CD4-positive, alpha-beta T cell treated with Interferon alpha-2 for 1 hour (primary cell): ENCODE measurements around the gene SDS.
"Not testable (repeated sequence)": the region's sequence is repeated elsewhere in the genome, so short reads cannot be mapped to it uniquely, and the experiment has no call there.

Experiments
- DNase-seq, 2 donors: peaks; one replicate each; pipeline ENCODE4 v3.0.0-alpha.2; 2020 to 2022

The SDS gene

DNA sequence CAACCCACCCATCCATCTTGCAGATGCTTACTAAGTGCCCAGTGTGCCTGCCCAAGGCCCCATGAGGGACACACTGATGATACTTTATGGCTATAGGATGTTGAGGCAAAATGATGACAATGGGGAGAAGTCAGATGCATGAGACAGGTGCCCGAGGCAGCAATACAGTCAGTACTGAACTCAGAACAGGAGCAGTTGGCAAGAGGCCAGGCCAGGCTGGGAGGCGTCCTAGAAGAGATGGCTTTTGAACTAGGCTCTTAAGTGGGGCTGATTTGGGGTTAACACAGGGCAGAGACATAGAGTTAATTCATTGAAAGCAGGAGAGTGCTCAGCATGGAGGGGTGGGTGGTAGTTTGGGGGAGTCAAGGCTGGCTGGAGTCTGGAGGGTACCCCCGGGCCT is 29.7 kb downstream of the SDS start:
- DNase-seq = no peak

DNA sequence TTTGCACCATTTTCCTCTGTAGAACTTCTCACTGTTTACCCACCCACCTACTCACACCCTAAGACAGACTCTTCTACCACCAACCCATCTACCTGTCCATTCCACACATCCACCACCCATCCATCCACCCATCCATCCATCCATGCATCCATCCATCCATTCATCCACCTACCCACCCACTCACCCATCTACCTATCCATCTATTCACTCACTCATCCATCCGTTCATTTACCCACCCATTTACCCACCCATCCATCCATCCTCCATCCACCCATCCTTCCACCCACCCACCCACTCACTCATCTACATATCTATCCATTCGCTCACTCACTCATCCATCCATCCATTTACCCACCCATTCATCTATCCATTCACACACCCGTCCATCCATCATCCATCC is 30.2 kb downstream of the SDS start:
- no peak for DNase-seq

DNA sequence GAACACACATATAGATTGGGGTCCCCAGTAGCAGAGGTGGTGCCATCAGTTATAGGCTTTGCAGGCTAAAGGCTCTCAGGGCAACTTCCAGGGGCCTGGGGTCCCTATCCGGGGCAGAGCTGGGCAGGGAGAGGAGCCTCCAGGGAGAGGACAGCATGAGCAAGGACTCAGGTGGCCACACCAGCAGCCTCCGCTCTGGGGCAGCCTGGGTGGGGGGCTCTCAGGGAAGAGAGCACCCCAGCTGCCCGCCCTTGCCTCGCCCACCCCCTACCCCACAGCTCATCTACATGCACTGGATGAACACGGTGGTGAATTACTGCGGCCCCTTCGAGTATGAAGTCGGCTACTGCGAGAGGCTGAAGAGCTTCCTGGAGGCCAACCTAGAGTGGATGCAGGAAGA is 31.3 kb downstream of the SDS start:
- no peak for DNase-seq

DNA sequence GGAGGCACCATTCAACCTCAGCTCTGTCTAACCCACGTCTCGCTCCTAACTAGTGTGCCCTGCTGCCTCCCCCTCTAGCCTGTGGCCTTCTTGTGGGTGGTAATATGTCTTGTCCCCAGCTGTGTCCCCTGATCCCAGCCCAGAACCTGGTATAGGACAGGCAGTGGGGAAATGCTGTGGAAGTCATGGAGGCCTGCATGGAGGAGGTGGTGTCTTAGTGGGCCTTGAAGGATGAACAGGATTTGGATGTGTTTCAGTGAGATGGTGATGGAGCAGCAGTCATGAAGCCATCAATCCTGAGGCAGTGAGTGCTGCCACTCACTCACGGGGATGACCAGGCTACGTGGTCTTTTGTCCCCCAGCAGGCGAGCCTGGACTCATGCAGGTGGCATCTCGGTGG is 31.9 kb downstream of the SDS start:
- DNase-seq = no peak

DNA sequence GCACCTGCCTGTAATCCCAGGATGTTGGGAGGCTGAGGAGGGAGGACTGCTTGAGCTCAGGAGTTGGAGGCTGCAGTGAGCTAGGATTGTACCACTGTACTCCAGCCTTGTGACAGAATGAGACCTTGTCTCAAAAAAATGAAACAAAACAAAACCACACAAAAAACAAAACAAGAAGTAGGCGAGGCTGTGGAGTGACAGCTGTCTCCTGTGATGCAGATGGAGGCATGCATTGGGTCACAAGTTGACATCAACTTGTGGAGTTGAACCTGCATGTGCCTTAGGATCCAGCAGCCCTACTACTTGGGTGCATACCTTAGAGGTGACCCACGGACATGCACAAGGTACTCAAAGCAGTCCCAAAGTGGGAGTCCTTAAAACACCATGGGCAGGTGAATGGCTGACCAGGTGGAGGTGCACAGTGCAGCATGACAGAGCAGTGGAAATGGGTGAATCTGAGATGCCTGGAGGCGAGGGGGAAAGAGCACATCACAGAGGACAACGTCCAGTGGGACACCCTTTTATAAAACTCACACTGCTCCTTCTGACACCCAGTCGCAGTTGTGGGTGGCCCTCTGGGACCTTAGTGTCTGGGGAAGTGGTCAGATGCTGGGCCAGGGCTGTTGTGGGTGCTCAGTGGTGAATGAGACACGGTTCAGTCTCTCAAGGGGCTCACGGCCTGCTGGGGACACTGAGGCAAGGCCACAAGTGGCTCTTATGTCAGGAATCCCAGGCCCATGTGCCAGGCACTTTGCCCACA is 32.6 kb downstream of the SDS start:
- no peak for DNase-seq

DNA sequence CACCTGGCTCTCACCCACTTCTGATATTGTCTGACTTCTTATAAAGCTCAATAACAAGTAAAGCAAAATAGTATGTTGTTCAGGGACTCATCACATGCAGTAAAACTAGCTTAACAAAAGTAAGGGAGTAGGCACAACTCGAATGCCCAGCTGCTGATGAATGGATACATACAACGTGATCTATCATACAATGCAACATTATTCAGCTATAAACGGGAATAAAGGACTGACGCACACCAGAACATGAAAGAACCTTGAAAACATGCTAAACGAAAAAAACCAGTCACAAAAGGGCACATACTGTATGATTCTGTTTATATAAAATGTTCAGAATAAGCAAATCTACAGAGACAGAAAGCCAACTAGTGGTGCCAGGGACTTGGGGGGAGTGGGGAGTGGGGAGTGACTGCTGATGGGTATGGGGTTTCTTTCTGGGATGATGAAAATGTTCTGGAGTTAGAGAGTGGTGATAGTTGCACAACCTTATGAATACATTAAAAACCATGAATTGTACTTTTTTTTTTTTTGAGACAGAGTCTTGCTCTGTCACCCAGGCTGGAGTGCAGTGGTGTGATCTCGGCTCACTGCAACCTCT is 34.2 kb downstream of the SDS start:
- no peak for DNase-seq

DNA sequence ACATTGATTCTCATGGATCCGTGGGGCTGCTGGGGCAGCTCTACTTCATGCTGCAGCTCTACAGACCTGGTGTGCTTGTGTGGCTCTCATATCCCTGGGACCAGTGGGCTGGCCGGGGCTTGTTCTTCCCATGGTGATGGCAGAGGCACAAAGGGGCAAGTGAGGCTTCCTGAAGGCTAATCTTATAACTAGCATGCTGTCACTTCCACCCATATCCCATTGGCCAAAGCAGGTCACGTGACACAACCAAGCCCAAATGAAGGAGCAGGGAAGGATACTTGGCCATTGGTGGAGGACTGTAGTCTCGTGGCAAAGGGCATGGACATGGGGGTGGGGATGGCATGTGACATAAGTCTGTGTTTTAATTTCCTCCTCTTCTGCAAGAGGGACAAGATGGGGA is 35.4 kb downstream of the SDS start:
- no peak for DNase-seq

DNA sequence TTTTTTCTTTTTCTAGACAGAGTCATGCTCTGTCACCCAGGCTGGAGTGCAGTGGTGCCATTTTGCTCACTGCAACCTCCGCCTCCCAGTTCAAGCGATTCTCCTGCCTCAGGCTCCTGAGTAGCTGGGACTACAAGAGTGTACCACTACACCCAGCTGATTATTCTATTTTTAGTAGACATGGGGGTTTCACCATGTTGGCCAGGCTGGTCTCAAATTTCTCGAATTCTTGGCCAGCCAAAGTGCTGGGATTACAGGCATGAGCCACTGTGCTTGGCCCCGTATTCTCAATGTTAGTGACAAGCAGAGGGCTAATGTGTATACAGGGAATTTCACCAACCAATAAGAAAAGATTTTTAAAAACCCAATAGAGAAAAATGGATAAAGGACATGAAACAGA is 36.9 kb downstream of the SDS start:
- no peak for DNase-seq

DNA sequence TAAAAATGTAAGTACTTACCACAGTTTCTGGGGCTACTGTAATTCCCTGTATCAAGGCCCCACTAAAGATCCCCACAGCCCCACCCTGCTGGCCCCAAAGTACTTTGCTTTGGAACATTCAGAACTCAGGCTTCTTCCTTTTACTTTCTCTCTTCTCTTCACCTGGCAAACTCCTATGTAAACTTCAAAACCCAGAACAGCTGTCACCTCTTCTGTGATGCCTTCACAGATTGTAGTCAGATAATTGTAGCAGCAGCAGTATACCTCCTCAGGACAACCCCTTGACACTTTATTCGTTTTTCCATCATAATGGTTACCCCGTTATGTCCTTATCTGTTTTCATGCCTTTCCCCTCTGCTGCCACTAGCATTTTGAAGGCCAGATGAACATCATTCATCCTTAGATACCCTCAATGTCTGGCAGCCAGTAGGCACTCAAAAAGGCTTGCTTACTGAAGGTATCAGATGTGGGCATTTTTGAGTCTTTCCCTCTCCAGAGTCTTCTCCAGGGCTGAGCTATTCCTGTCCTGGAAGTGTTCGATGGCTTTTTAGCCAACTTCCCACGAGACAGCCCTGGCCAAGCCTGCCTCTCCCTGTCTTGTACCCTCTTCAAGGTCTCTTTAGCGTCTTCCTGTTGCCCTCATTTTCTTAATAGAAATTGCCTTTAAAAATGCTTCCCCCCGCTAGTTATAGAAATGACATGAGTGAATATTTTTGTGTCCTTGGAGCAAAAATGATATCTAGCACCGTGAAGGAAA is 37.9 kb downstream of the SDS start:
- DNase-seq = no peak

DNA sequence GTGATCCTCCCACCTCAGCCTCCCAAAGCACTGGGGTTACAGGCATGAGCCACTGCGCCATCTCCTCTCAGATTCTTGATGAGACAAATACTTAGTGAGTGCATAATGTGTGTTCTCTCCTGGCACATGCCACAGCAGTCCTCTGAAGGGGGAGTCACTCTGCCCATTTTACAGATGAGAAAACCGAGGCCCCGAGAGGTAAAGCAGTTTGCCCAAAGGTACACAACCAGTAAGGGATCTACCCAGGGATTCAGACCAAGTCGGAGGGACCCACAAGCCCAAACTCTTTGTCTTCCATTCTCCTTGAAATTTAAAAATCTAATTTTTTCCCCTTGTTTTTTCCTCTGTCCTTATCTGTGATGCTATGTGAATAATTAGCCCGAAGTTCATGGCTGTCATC is 39.0 kb downstream of the SDS start:
- DNase-seq = no peak

DNA sequence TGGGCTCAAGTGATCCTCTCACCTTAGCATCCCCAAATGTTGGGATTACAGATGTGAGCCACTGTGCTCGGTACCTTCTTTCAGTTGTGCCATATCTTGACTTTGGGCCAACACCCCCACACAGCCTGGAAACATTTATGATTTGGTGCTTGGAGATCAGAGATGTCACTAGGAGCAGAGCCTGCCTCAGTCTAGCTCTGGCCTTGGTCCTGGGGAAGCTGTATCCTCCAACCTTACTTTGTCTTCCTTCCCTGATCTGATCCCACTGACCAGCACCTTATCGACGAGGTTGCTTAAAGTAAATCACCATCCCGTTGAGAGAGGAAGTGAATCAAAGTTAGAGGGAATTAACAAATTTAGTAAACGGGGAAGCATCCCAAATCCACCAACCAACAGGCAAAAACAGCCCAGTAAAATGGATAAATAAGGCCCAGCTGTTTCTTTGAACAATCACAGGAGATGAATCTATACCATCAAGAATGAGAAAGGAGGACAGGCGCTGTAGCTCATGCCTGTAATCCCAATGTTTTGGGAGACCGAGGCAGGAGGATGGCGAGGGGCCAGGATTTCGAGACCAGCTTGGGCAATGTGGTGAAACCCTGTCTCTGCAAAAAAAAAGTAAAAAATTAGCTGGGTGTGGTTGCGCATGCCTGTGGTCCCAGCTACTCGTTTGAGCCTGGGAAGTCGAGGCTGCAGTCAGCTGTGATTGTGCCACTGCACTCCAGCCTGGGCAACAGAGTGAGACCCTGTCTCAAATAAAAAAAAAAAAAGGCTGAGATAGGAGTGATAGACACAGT is 41.9 kb downstream of the SDS start:
- no peak for DNase-seq

DNA sequence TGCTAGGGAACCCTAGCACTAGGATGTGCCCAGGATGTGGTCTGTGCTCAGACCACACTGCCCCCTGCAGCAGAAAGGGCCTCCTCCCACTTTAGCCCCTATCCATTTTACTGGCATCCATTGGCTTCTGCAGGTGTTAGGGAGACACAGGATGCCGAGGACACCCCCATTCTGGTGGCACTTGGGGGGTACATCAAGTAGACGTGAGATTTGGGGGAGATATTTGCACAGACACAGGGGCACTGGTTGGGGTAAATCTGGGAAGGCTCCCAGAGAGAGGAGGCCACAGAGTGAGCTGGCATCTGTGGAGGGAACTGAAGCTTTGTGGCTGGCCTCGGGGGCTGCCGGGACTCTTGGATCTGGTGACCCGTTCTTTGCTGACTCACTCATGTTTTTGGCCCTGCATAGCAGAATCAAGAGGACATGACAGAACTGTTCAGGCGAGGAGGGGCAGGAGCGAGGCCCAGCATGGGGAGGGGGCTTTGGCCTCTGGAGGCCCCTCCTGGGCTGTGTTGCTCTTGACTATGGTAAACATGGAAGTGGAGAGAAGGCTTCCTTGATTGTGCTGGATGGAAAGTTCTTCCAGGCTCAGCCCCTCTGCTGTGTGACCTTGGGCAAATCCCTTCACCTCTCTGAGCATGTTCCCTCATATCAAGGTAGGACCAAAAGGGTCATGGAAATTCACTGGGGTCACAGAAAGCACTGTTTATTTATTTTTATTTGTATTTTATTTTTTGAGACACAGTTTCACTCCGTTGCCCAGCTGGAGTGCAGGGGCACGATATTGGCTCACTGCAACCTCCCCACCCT is 43.5 kb downstream of the SDS start:
- no peak for DNase-seq

DNA sequence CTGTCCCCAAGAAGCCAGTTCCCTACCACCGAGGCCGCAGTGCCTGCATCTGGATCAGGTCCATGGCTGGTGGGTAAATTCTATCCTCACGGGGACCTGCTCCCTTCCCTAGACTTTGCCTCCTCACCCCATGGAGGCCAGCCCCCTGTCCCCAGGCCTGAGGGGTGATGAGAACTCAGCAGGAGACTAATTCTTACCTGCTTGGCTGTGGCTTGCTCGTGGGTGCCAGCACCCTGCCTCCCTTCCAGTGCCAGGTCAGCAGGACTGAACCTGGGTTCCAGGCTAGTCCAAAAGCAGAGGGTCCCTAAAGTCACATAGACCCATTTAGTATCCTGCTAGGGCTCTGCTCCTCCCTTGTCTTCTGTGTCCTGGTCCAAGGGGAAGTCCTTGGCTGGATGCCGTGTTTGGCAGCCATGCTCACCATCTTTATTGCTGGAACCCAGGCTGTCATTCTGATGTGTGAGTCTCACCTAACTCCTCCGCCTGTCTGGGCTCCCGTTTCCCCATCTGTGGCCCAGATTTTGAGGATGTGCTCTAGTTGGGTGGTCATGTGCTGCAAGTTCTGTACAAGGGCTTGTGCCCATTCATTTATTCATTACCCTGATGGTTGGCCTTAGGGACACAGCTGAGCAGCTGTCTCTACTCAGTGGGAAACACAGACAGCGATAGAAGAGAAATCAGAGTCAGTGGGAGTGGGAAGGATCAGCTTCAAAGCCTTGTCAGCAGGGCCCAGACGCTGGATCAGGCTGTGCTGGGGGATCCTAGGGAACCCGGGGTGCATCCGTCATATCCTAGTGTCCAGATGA is 44.4 kb downstream of the SDS start:
- DNase-seq = no peak

DNA sequence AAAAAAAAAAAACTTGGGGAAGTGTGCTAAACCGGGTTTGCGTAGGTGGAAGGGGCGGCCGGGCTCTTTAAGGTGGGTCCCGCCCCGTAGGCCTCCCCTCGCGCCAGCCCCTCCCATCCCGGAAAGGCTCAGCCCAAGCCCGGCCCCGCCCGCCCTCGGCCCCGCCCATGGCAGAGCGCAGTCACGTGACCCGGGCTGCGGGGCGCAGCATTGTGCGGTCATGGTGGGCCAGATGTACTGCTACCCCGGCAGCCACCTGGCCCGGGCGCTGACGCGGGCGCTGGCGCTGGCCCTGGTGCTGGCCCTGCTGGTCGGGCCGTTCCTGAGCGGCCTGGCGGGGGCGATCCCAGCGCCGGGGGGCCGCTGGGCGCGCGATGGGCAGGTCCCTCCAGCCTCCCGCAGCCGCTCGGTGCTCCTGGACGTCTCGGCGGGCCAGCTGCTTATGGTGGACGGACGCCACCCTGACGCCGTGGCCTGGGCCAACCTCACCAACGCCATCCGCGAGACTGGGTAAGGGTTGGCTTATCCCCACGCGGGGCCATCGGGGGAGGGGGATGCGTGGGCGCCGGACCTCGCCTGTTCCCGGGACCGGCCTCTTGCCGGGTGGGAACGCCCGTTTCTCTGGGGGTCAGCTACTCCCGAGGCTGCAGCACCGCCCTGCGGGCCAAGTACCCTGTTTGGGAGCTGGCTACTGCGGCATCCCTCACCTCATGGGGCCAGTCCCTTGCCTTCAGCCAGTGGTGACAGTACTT is 45.1 kb downstream of the SDS start, which contains the start of gene PLBD2:
PLBD2 (plus strand) TSS at position 207 of the 752 bp plus-strand sequence; CDS start at position 221, 14 bp downstream.
- peak; percentile 96 to 97 for DNase-seq

DNA sequence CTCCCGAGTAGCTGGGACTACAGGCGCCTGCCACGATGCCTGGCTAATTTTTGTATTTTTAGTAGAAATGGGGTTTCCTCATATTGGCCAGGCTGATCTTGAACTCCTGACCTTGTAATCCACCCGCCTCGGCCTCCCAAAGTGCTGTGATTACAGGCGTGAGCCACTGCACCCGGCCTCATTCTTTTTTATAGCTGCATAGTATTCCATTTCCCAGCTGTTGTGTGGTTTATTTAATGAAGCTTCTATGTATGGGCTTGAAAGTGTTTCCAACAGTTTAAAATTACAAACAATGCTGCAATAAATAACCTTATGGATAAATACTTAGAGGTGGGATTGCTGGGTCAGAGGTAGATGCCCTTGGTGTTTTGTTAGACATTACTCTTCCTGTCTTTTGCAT is 49.5 kb downstream of the SDS start:
- DNase-seq = not testable (repeated sequence)

DNA sequence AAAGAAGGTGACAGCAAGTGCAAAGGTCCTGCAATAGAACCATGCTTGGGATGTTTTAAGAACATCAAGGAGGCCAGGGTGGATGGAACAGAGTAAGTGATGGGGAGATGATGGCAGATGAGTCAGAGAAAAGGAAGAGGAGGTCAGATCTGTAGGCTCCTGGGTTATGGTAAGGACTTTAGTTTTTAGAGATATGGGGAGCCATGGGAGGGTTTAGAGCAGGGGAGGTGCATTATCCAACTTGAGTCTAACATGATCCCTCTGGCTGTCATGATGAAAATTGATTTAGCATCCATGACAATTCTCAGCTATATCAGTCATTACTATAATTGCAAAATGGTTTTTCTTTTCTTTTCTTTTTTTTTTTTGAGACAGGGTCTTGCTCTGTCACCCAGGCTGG is 52.6 kb downstream of the SDS start:
- DNase-seq = no peak

DNA sequence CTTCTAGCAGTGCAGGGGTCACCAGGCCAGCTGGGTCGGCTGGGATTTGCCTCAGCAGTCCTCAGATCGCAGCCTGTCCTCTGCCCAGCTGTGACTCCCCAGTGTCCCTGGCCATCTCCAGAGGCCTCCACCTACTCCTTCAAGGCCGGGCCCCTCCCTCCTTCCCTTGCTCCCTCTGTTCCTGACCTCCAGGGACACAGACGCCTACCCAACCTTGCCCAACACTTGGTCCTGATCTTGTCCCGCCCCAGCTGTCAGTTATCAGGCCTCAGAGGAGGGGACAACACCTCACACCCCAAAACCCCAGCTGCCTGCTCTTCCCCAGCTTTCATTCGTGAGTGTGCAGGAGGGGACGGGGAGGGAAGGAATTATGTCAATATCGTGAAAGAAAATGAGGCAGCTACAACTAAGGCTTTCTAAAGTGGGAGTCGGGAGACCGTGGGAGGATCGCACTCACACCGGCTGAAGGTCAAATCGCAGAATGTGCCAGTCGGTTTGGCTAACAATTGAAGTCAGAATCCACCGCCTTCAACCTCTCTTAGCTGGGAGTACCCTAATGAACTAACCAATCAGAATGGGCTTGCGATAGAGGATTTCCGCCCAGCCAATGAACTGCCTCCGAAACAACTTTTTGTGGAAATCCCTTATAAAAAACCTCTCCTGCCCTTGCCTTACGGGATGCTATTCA is 54.7 kb downstream of the SDS start:
- DNase-seq = no peak

DNA sequence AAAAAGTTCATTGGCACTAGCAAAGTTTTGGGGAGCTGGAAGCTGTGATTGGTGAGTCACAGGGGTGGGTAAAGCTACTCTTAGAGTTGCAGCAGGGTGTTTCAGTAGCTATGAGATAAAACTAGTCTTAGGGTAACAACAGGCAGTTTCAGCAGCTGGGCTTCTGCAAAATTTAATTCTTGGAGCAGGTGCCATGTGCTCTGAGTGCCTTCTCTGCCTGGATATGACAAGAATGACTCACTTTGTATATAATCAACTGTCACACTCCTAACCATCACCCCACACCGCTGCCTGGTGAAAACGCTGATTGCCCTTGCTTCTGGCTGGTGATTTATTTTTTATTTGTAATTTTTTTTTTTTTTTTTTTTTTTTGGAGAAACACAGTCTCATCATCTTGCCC is 55.8 kb downstream of the SDS start:
- no peak for DNase-seq

DNA sequence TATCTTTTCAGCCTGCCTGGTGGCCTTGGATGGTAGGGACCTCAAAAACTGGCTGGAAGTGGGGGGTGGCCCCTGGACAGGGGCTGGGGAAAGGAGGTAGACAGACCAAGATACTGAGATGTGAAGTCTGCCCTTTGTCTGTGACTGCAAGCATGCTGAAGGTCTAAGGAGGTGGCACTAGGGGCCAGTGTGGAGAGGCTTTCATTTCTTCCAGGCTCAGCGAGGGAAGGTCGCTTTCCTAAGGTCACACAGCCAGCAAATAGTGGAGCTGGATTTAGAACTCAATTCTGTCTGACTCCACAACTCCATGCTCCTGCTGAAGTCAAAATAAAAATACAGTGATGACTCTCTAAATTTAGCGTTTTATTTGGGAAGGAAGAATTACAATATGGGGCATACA is 56.6 kb downstream of the SDS start:
- DNase-seq = no peak

DNA sequence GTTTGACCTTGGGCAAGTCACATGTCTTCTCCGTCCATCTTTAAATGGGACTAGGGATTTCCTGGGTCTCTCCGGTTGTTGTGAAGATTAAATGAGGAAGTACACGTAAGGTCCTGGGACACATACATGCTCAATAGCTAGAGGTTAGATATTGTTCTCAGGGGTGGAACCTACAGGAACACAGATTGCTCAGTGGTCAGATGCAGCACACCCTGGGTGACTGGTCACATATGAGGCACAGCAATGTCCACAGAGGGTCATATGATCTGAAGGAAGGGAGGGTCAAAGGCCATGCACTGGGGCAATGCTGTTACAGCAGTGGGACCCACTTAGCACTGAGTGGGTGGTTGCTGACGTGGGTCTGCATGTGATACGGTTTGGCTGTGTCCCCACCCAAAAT is 57.3 kb downstream of the SDS start:
- DNase-seq = no peak
